Caco-2 (cell line): Measurements from ENCODE around the gene PLD4. TPM values are rescaled to one million over a fixed set of nuclear protein-coding genes. Genes with fewer than 3 reads are reported as not detected.

Experiments used
- BruUV-seq: library from RNA; stranded (reverse); fragments of 400-500 nt; replicated peaks from 2 replicates; lab custom pipeline; 2021; lab: Mats Ljungman, UMichigan
- CTCF ChIA-PET: fragments of 300-600 bp; sonication (Branson Sonifier 250); formaldehyde crosslinking; loops from one replicate; lab custom pipeline; 2022; ENCODE audit warnings: antibody characterized with exemption; lab: Charles Lee
- POLR2A ChIA-PET: fragments of 300-600 bp; sonication (Branson Sonifier 250); formaldehyde crosslinking; loops from one replicate; lab custom pipeline; 2022; ENCODE audit warnings: antibody characterized with exemption; lab: Charles Lee
- DNase-seq, 2 experiments: peaks; one replicate each; pipeline versions ENCODE4 v3.0.0 to v3.0.0-alpha.2; 2020 to 2022
- H3K27me3 ChIP-seq: replicated peaks from 2 replicates; pipeline ENCODE4 v1.6.0; 2011; ENCODE audit warnings: low read length; ENCODE audit not compliant: control insufficient read depth, insufficient read depth
- H3K36me3 ChIP-seq: 2 replicates; pipeline ENCODE4 v1.5.1; 2011; ENCODE audit warnings: low read length; ENCODE audit not compliant: control insufficient read depth, insufficient read depth
- H3K4me1 ChIP-seq: fragments of 250-450 bp; sonication (Bioruptor Pico); 2 replicates; pipeline ENCODE4 v1.5.1; 2020; ENCODE audit warnings: mild to moderate bottlenecking
- H3K4me3 ChIP-seq: 2 replicates; pipeline ENCODE4 v1.5.1; 2011; ENCODE audit warnings: low read depth, mild to moderate bottlenecking, control low read depth, low read length
- H3K9me3 ChIP-seq: fragments of 250-450 bp; sonication (Bioruptor Pico); 2 replicates; pipeline ENCODE4 v1.5.1; 2020; ENCODE audit warnings: mild to moderate bottlenecking, moderate library complexity
- H3K27ac Mint-ChIP-seq: one replicate; pipeline ENCODE4 v1.8.0; 2022; ENCODE audit warnings: mixed read lengths; ENCODE audit not compliant: unreplicated experiment
- H3K27me3 Mint-ChIP-seq: one replicate; pipeline ENCODE4 v1.8.0; 2022; ENCODE audit warnings: mixed read lengths; ENCODE audit not compliant: insufficient read depth, unreplicated experiment
- H3K36me3 Mint-ChIP-seq: one replicate; pipeline ENCODE4 v1.8.0; 2022; ENCODE audit warnings: mild to moderate bottlenecking, mixed read lengths; ENCODE audit not compliant: insufficient read depth, unreplicated experiment
- H3K4me1 Mint-ChIP-seq: one replicate; pipeline ENCODE4 v1.8.0; 2022; ENCODE audit warnings: low read depth, mixed read lengths; ENCODE audit not compliant: unreplicated experiment
- H3K4me3 Mint-ChIP-seq: one replicate; pipeline ENCODE4 v1.8.0; 2022; ENCODE audit warnings: mild to moderate bottlenecking, moderate library complexity, mixed read lengths; ENCODE audit not compliant: unreplicated experiment
- H3K9me3 Mint-ChIP-seq: one replicate; pipeline ENCODE4 v1.8.0; 2022; ENCODE audit warnings: mixed read lengths; ENCODE audit not compliant: unreplicated experiment
- intact Hi-C: fragments of 100-400 bp; cut with micrococcal nuclease; formaldehyde crosslinking; loops from one replicate; pipeline ENCODE4 v1.10.0; 2022; ENCODE audit not compliant: unreplicated experiment
- total RNA-seq: library from RNA; stranded (reverse); gene quantifications from 2 replicates; pipeline ENCODE4 v1.2.3, GENCODE V29; 2022
- TF ChIP-seq, protein P1 (sequence below), 2 experiments: fragments of 200-600 bp in 1 of 2; IDR thresholded peaks; 1 replicate in 1 of 2; 2 replicates in 1 of 2; pipeline versions ENCODE4 v1.5.1 to v1.8.0; 2011 to 2022; ENCODE audit warnings: antibody characterized with exemption in 1 of 2, control low read depth in 1 of 2, inconsistent platforms in 1 of 2, low read depth in 1 of 2, low read length in 1 of 2, mild to moderate bottlenecking in 1 of 2, moderate library complexity in 1 of 2; ENCODE audit not compliant: insufficient read depth in 1 of 2, severe bottlenecking in 1 of 2, unreplicated experiment in 1 of 2

Gene PLD4
- total RNA-seq, 1 experiment from 2014 or later, result not detected

DNA sequence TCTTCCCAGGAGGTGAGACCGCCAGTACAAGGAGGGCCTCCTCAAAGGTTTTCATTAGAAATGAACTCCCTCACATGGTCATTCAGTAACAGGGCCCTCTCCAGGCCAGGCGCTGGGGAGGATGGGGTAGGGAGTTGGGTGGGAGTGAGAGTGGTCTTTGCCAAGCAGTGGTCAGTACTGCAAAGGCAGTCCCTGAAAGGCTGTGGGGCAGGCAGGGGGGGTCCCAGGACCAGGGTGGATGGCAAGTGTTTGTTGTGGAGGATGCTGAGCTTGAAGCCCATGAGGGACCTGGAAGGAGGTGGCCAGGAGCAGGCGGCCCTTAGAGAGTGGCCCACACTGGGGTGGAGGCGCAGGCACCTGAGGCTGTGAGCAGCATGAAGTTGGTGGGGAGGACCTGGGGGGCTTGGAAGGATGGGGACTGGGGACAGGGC, 33.5 kb upstream of the PLD4 start:
- CTCF ChIA-PET, result no interaction called here
- no peaks in the 10 kb centered on the region for H3K36me3 ChIP-seq
- H3K27me3 ChIP-seq, result no peaks in the 10 kb centered on the region
- H3K4me3 Mint-ChIP-seq, result no peak overlapping the region
- no peaks in the 10 kb centered on the region for H3K4me1 Mint-ChIP-seq
- no peaks in the 10 kb centered on the region for H3K4me1 ChIP-seq
- peak in 1 of 2 experiments; percentile 30 for DNase-seq
- TF ChIP-seq, protein P1, sequence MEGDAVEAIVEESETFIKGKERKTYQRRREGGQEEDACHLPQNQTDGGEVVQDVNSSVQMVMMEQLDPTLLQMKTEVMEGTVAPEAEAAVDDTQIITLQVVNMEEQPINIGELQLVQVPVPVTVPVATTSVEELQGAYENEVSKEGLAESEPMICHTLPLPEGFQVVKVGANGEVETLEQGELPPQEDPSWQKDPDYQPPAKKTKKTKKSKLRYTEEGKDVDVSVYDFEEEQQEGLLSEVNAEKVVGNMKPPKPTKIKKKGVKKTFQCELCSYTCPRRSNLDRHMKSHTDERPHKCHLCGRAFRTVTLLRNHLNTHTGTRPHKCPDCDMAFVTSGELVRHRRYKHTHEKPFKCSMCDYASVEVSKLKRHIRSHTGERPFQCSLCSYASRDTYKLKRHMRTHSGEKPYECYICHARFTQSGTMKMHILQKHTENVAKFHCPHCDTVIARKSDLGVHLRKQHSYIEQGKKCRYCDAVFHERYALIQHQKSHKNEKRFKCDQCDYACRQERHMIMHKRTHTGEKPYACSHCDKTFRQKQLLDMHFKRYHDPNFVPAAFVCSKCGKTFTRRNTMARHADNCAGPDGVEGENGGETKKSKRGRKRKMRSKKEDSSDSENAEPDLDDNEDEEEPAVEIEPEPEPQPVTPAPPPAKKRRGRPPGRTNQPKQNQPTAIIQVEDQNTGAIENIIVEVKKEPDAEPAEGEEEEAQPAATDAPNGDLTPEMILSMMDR (IDR thresholded peaks at IDR 0.05; ENCODE audit: insufficient read depth in 1 of 2, low read depth in 1 of 2, low read length in 1 of 2, severe bottlenecking in 1 of 2, unreplicated experiment in 1 of 2), result no peak
- H3K9me3 ChIP-seq, result no peaks in the 10 kb centered on the region
- H3K9me3 Mint-ChIP-seq, result no peaks in the 10 kb centered on the region
- H3K27ac Mint-ChIP-seq, result no peak overlapping the region
- POLR2A ChIA-PET, result no interaction called here
- H3K4me3 ChIP-seq, result no peak overlapping the region
- no peaks in the 10 kb centered on the region for H3K27me3 Mint-ChIP-seq
- peaks cover 19% of the 10 kb centered on the region for H3K36me3 Mint-ChIP-seq
- intact Hi-C loops, result no loop called here
- BruUV-seq, result no TSS peak

DNA sequence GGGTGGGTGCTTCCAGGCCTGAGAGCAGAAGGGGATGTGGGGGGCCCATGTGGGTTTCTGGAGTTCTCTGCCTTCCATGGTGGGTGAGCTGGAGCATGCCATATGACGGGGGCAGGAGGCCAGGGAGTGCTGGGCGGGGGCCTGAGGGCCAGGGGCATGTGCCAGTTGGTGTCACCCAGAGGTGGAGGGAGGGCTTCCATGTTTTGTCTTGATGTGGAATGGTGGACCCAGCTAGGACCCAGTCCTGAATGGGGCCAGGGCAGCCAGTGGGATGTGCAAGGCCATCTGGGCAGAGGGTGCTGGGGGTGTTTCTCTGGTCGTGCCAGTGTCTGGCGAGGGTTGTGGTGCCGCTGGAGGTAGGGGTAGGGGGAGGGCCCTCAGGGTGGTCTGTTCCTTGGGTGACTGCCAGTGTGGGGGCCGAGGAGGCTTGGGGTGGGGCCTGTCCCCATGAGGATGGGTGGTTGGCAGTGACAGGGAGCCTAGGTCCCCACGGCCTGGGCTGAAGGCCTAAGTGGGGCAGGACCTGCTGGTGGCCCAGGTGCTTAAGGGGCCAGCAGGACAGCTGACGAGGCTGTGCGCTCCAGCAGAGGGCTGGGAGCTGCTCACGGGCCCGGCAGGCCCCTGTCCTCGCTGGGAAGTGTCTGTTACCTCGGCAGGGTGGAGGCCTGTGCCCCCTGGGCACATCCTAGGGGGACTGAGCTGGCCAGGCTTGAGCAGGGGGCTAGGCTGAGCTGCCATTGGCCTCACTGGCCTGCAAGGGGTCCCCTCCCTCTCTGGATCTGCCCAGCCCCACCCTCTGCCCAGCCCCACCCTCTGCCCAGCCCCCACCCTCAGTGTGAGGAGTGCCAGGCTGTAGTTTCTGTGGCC, 32.8 kb upstream of the PLD4 start:
- Histone ChIP-seq H3K36me3 (no peaks in the 10 kb centered on the region), H3K4me1 (no peaks in the 10 kb centered on the region), H3K9me3 (no peaks in the 10 kb centered on the region), H3K27me3 (no peaks in the 10 kb centered on the region), H3K4me3 (no peak overlapping the region)
- H3K4me3 Mint-ChIP-seq, result no peak overlapping the region
- no peaks in the 10 kb centered on the region for H3K4me1 Mint-ChIP-seq
- no peaks in the 10 kb centered on the region for H3K27me3 Mint-ChIP-seq
- ChIA-PET POLR2A (no interaction called here), CTCF (interaction anchor here (0.7 kb wide), 1 partner anchor 26 kb away, joined by 4 read pairs; no protein-coding TSS in a partner anchor)
- no peak overlapping the region for H3K27ac Mint-ChIP-seq
- intact Hi-C loops, result no loop called here
- TF ChIP-seq, protein P1 (IDR thresholded peaks at IDR 0.05; ENCODE audit: insufficient read depth in 1 of 2, low read depth in 1 of 2, low read length in 1 of 2, severe bottlenecking in 1 of 2, unreplicated experiment in 1 of 2), result no peak
- peak in 1 of 2 experiments; percentile 29 for DNase-seq
- H3K9me3 Mint-ChIP-seq, result no peaks in the 10 kb centered on the region
- peaks cover 13% of the 10 kb centered on the region for H3K36me3 Mint-ChIP-seq
- no TSS peak for BruUV-seq

DNA sequence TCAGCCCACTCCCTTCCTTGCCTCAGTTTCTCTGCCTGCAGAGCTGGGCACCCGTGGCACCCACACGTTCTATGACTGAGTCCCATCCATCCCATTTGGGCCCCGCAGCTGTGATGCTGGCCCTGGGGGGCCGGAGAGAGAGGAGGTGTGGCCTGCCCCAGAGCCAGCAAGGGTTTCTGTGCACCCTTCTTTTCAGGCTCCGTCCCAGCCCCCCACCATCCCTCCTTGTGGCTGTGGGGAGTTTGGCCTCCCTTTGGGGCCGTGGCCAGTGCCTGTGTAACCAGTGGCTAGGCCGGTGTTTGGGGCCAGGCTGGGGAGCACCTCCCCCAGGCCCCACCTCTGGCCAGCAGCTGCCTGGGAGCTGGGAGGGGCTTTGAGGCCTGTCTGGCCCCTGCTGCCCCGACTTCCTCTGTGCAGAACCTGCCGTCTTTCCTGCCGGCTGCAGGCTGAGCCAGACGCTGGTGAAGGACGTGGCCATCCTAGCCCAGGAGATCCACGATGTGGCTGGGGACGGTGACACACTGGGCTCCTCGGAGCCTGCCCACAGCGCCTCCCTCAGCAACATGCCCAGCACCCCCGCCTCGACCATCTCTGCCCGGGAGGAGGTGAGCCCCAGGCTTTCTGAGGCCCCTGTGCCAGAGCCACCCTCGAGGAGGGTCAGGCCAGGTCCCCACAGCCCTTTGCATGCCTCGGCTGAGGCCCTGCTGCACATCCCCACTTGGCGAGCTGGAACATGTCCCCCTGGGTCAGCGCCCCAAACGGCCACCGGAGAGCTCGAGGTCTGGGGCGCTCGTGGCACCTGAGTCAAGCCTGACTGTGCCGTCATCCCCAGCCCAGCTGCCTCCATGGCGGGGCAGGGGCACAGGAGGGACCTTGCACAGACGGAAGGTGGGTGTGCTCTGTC, 31.9 kb upstream of the PLD4 start:
- CTCF ChIA-PET, result no interaction called here

More for the DNA sequence above, 31.9 kb upstream of the PLD4 start:
- BruUV-seq, result no TSS peak
- DNase-seq, result no peak
- H3K4me3 Mint-ChIP-seq, result no peak overlapping the region
- TF ChIP-seq, protein P1 (IDR thresholded peaks at IDR 0.05; ENCODE audit: insufficient read depth in 1 of 2, low read depth in 1 of 2, low read length in 1 of 2, severe bottlenecking in 1 of 2, unreplicated experiment in 1 of 2), result no peak
- H3K27ac Mint-ChIP-seq, result no peak overlapping the region
- no peaks in the 10 kb centered on the region for H3K4me1 Mint-ChIP-seq
- Histone ChIP-seq H3K36me3 (no peaks in the 10 kb centered on the region), H3K27me3 (no peaks in the 10 kb centered on the region), H3K4me3 (no peak overlapping the region), H3K9me3 (no peaks in the 10 kb centered on the region), H3K4me1 (no peaks in the 10 kb centered on the region)
- H3K9me3 Mint-ChIP-seq, result no peaks in the 10 kb centered on the region
- no peaks in the 10 kb centered on the region for H3K27me3 Mint-ChIP-seq
- POLR2A ChIA-PET, result no interaction called here
- H3K36me3 Mint-ChIP-seq, result peaks cover 13% of the 10 kb centered on the region
- intact Hi-C loops, result no loop called here
